Kidney tubule cell (primary cell): Measurements from ENCODE around the gene HK1.
A peak's percentile ranks its signal among the peaks of the same experiment; 100 is the strongest.
"Not testable (repeated sequence)": the region's sequence is repeated elsewhere in the genome, so short reads cannot be mapped to it uniquely, and the experiment has no call there.

Experiments used
- DNase-seq: peaks from one replicate; pipeline ENCODE4 v3.0.0-alpha.2; 2018; ENCODE audit warnings: low spot score

HK1 gene

DNA sequence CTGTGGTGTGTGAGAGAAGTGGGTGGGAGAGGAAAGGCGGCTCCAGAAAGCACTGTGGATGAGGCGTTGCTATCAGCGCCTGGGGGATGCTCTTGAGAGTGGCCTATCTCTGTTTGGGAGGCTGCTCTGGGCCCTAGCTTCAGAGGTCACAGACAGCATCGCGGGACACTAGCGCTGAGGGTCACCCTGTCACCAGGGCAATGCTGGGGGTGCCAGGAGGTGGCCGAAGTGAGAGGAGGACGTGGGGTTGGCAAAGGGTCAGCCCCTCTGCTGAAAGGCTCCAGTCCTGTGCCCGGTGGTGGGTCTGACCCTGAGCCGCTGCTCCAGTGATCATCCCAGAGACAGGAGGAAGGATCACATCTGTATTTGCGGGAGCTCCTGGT lies 141.4 kb downstream of the HK1 start:
- no peak for DNase-seq

DNA sequence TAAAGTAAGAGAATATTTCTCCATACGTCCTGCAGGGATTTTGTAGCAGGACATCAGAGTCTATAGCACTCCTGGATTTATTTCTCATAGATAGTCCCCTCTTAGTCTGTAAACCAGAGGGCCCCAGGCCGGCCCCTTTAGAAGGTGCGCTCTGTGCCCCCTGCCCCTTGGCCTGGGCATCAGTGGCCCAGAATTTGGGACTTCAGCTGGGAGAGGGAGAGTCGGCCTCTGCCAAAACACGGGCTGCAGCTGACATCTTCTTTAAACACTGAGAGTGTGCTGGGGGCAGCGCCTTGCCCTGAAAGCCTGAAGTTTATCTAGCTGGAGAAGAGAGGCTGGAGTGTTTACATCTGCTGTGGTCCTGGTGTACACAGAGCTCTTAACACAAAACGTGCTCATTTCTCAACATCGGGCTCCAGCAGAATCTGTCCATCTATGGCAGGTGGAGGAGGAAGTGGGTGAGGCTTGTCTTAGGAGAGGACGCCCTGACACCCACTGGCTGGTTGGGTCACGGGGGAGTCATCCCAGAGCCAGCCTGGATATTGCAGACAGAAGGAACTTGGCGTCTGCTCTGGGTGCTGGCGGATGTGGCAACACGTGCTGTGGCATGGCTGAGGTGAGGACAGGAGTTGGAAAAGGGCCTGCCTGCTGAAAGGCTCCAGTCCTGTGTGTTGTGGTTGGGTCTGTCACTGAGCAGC lies 143.5 kb downstream of the HK1 start:
- DNase-seq, result no peak

DNA sequence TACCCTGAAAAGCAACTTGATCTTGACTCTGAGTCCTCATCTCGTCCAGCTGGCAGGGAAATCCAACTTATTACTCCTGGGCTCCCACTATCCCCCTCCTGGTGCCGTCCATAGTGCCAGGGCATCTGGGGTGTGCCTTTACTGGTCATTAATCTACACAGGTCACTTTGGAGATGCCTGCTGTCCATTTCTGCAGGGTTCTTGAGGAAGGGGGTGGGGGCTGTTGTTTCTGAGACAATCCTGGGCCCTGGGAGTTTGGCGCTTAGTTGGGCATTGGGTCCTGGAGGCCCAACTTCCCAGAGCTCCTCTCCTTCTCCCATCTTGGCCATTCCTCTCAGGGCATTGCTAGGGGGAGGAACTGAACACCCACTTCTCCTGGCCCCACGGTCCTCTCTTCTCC lies 144.4 kb downstream of the HK1 start:
- no peak for DNase-seq

DNA sequence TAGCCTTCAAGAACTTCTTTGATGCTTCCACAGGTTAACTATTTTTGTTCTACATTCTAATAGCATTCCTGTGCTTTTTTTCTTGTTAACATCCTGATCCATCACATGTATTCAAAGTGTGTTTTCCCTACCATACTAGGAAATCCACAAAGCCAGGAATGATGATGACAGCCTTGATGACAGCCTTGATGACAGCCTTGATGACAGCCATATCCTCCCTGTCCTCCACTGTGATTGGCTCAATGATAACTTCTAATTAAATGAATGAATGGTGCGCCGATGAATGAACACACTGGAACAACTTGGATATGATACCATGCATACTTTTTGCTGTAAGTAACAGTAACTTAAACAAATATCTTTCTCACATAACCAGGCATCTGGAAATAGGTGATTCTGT lies 146.7 kb downstream of the HK1 start:
- DNase-seq, result no peak

DNA sequence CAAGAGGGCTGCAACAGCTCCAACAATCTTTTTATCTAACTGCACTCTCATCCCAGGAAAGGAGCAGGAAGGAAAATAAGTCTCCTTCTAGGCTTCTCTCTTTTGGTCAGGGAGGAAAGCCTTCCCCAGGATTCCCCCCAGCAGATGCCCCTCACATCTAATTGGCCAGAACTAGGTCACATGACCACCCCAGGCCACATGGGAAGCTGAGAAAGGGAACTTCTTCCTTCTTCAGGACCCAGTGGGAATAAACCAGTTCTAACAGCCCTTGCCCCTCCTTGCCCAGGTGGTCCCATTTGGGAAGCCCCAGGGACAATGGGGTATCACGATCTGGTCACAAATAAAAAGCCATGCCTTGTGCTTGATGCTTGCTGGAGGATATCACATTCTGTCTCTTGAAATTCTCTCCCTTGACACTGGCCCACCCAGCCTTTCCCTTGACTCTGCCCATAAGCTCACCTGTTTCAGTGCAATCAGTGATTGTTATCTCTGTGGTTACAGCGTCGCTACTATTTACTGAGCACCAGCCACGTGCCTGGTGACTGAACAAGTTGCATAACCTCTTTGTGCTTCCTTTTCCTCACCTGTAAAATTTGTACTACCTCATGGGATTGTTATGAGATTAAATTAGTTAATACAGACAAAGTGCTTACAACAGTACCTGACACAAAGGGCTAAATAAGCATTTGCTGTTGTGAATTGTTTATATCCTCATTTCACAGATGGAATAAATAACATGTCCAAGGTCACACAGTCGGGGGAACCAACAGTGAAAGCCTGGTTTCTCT lies 147.4 kb downstream of the HK1 start:
- DNase-seq, result peak; percentile 61

DNA sequence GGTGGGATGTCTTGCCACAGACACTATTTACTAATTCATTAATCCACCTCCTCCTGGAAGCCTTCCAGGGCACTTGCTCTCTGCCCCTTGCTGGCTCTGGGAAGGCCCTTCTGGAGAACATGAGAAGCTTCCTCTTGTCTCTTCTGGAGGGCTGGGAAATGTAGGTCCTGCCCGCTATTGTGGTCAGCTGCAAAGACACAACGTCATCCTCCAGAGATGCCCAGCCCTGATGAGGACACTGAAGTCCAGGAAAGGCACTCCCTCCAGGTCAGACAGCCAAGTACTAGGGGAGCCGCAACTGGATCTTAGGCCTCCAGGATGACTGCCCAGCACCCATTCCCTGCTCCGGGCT lies 148.1 kb downstream of the HK1 start:
- DNase-seq, result peak; percentile 49

DNA sequence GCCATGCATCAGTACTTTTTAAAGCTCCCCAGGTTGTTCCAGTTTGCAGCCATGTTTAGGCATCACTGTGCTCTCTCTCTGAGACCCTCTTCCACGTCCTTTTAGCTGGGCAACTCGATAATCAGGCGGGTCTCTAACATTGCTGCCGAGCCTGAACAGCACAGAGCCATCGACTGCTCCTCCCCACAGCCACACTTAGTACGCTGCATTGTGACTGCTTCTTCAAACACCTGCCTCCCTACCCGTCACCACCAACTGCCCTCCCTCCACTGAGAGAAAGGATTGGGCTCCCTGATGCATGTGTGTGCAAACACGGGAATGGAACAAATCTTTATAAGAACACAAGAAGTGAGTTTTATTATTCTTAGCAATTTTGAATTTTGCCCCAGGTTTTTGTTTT lies 149.9 kb downstream of the HK1 start:
- no peak for DNase-seq

DNA sequence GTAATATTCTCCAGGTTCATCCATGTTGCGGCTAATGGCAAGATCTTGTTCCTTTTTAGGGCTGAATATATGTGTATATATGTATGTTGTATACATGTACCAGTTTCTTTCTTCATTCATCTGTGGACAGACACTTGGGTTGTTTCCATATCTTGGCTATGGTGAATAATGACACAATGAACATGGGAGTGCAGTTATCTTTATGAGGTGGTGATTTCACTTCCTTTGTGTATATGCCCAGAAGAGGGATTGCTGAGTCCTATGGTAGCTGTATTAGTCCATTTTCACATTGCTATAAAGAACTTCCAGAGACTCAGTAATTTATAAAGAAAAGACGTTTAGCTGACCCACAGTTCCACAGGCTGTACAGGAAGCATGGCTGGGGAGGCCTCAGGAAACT lies 155.9 kb downstream of the HK1 start:
- DNase-seq, result no peak

DNA sequence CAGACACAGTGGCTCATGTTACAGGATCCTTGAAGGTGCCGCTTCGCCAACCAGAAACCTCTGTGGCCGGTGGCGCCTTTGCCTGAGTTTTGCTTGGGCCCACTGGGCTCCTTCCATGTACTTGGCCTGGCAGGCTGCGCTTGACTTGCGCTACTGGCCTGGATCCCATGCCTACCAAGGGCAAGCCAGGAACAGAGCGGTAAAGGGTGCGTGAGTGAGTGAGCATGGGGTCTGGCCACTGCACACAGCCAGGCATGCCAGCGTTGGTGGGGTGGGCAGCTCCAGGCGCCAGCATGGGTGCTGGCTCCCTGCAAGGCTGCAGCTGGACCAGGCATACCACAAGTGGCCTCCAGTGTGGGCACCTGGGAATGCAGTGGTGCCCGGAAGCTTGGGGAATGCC lies 156.6 kb downstream of the HK1 start:
- no peak for DNase-seq

DNA sequence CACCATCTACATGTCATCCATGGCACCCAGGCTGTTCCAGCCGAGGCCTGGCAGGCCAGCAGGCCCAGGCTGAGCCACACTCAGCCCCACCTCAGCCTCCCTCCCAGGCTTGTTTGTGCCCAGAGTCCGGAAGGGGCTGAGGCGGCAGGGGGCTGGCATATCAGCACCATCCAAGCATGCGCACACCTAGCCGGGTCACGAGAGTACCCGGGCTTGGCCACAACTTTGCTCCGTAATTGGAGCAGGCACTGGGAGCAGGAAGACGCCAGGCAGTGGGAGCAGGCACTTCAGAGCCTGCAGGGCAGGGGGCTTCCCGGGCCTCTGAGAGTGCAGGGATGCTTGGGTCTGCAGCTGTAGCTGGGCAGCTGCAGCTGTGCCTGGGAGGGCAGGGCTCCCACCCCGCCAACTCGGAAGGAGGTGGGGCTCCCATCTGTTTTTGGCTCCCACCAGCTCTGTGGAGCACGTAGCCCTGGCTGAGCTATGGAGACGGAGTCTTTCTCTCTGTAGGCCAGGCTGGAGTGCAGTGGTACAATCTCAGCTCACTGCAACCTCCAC lies 157.7 kb downstream of the HK1 start:
- DNase-seq, result no peak

DNA sequence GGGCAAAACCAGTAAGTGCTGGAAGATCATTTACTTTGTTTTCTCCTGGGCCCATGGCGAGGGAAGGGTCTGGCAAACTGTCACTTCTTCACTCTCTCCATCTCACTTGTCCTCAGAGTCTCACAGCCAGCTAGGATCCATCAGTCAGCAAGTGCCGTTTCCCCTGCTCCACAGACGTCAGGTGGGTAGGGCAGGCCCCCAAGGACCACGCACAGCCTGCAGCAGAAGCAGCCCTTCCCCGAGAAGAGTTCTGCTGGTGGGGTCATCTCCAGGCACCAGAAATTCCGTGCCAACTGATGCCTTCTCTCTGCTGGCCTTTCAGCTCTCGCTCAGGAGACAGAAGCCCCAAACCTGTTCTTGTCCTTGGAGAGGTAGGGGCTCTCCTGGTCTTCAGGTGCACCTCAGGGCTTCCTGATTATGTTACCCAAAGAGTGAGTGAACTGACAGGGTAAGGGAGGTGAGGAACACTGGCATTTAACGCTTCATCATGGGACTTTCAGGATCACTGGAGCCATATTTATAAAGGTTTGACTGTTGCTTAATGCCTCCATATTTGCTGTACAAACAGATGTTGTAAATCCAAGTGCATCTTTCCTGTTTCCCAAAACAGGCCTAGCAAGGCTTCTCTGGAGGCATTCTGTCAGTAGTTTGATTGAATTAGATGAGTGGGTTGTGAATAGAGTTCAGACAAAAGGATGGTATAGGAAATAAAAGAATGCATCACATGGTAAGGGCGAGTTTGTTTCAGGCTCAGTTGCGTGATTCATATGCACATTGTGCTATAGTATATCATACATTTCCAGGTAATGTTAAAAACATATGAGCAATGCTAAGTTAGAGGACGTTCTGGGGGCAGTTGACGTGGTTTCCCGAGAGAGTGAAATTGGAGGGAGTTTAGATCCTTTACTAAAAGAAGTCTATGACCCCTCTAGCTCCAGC lies 159.3 kb downstream of the HK1 start:
- no peak for DNase-seq

DNA sequence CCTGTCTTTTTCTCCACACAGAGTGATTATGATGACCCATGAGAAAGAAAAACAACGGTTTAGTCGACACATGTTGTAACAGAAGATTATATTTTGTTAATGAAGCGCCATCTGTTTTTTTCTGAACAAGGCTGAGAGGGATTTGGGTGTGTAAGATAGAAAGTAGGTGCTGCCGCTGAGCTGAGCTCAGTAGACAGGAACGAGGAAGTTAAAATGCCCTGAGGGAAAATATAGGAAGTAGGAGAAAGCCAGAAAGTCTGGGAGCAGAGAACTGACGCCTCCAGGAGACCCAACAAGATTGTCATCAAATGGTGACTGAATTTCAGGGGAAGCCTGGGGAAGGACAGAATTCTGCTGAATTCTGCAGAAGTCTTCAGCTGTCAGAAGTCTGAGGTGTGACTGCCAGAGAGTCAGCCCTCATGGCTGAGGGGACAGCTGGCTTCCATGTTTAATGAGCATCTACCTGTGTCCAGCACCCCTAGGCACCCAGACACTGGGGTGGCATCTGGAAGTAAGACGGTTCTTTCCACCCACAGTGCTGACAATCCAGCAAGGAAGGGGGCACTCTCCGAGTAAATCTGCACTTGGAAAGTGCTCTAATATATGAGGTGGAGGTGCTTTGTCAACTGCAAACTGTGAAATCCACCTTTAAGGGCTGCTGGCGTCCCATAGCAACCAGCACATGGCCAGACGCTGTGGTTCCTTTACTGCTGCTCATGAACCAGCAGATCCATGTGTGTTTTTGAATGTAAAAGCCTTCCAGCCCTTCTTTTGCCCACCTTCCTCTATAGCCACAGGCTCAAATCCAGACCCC lies 160.4 kb downstream of the HK1 start:
- DNase-seq, result peak; percentile 92

DNA sequence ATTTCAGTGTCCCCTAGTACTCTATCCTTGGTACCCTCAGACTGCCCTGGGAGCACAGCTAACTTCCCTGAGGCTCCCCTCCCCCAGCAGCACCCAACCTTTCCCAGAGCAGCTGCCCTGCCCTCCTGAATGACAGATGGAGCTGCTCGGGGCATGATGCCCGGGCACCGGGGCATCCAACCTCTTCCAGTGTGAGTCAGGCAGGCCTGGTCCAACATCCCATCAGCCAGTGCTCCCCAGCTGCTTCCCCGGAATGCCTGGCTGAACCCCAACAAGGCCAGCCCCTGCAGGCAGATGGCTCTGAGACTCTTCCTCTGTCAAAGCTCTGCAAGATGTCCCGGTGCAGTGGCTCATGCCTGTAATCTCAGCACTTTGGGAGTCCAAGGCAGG lies 161.0 kb downstream of the HK1 start:
- DNase-seq, result peak; percentile 81

DNA sequence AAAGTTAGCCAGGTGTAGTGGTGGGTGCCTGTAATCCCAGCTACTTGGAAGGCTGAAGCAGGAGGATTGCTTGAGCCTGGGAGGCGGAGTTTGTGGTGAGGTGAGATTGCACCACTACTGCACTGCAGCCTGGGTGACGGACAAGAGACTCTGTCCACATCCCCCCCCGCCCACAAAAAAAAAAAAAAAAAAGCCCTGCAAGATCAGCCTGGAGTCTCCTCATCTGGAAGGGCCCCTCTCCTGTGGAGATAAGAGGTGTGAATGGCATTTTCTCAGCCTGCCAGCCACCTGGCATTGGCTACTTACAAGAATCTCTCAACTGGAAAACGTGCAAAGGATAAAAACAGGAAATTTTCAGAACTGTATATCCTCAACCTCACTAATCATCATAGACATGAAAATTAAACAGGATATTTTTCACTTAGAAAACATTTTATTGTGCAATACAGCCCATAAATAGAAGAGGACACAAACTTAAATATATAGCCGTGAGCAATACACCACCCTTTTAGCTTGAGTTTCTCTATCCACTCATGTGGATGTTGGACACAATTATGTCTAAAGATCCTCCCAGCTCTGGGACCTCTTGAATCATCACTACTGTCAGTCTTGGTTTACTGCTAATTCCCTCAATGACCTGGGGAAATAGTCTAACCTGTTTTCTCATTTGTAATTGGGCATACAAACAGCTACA lies 161.7 kb downstream of the HK1 start:
- DNase-seq, result peak; percentile 53

DNA sequence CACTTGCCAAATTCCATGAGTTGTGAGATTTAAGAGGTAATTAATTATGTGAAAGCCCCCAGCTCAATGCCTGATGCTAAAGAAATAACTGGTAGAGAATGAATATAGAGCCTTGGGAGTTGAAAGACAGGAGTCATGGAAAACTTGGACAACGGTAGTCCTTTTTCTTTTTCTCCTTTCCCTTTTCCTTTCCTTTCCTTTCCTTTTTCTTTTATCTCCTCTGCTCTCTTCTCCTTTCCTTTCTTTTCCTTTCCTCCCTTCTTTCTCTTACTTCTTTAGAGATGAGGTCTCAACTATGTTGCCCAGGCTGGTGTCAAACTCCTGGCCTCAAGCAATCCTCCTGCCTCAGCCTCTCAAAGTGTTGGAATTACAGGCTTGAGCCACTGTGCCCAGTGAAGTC lies 165.1 kb downstream of the HK1 start:
- DNase-seq, result no peak

DNA sequence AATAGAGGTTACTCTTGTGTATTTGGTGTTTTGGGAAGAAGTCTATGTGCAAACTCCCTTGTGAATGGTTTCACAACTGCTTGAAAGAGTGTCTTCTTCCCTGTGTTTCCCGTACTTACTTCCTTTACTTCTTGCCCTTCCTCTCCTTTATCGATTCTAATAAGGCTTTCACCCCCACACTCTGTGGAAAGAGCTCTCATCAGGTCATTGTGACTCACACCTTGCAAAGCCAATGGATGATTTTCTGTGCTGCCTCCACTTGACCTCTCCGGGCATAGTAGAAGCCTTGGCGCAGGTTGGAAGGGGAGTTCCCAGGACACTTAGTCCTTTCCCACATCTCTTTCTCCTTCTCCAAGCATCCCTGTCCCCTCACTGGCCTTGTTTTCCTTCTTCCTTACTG lies 166.7 kb downstream of the HK1 start:
- DNase-seq, result peak; percentile 55

DNA sequence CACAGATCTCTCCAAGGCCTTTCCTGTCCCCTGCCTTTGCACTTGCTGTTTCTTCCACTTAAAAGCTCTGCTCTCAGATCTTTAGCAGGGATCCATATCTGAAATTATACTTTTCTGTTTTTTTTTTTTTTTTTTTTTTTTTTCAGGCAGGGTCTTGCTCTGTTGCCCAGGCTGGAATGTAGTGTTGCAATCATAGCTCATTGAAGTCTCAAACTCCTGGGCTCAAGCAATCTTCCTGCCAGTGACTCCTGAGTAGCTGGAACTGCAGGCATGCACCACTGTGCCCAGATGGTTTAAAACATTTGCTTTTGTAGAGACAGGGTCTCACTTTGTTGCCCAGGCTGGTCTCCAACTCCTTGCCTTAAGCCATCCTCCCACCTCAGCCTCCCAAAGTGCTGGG lies 167.9 kb downstream of the HK1 start:
- DNase-seq, result peak; percentile 60

DNA sequence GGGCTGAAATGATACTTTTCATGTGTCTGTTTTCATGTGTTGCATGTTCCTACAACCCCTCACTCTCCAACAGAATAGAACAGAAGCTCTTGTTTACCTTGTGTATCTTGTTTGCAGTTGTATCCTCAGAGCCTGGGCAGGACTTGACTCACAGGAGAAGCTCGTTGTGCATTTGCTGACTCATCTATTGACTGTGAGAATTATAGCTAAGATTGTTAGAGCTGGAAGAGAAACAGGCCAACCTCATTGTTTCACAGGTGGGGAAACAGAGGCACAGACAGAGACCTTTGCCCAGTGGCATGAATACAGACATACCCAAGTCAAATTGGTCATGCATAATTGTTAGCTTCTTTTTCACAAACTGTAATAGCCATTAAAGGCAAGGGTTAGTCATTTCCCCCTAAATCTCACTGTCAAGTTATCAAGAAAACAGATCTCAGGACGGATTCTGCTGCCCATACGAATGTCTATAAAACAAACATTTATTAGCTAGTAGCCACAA lies 168.4 kb downstream of the HK1 start:
- DNase-seq, result peak; percentile 91

DNA sequence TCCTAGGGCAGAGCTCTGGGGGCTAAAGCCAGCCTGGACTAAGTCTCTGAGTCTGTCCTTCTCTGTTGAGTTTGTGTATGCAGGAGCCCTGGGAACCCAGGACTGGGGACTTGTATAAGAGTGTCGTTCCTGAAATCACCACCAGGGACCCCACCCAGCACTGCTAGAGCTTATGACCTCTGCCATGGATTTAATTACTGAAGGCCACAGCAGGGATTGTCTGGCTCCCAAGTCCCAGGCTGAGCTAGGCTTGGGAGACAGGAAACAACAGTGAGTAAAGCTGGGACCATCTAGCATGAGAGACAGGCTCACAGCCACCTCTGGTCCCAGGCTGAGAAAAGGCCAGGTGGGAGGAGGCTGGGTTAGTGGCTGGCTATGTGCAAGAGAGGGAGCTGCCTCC lies 171.5 kb downstream of the HK1 start:
- peak; percentile 86 for DNase-seq

DNA sequence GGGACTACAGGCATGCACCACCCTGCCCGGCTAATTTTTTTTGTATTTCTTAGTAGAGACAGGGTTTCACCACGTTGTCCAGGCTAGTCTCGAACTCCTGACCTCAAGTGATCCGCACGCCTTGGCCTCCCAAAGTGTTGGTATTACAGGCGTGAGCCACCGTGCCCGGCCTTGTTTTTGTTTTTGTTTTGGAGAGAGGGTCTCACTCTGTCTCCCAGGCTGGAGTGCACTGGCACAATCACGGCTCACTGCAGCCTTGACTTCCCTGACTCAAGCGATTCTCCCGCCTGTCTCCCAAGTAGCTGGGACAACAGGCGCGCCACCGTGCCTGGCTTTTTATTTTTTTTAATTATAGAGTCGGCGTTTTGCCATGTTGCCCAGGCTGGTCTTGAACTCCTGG lies 172.1 kb downstream of the HK1 start:
- not testable (repeated sequence) for DNase-seq
